ENCODE data around the gene FNBP1L. TPM values are rescaled to one million over a fixed set of nuclear protein-coding genes. Genes with fewer than 3 reads are reported as not detected.

FNBP1L gene
- total RNA-seq, 4 donors from 2014 or later = 68.7 to 86.0 (median 72.9) TPM

- Histone ChIP-seq H3K36me3 (no peaks in the 10 kb centered on the region), H3K9me3 (no peaks in the 10 kb centered on the region), H3K27ac (peak overlapping the region; percentile 31 to 50 (median 47)), H3K27me3 (no peaks in the 10 kb centered on the region), H3K4me3 (replicated peaks in 1 of 3) (no peak overlapping the region), H3K4me1 (peaks cover 16 to 19% of the 10 kb centered on the region in 2 donors)
- 81 to 86% methylated on average over 3 of the region's 3 CpGs for WGBS, 2 donors
- TF ChIP-seq CTCF (IDR thresholded peaks at IDR 0.05) (no peak), POLR2A (IDR thresholded peaks at IDR 0.05) (no peak)
- intact Hi-C loops (cut with DNase I) = no loop called here
- no peak for DNase-seq
These were observed 32.6 kb upstream of the FNBP1L start for GRCh38 chr1:93415296-93415695.

GRCh38 chr1:93416183-93416582, 31.7 kb upstream of the FNBP1L start:
- 91 to 96% methylated on average over 2 of the region's 2 CpGs for WGBS, 2 donors
- Histone ChIP-seq H3K27me3 (no peaks in the 10 kb centered on the region), H3K9me3 (no peaks in the 10 kb centered on the region), H3K4me3 (replicated peaks in 1 of 3) (no peak overlapping the region), H3K27ac (peak overlapping the region in 1 of 3 donors; percentile 47), H3K4me1 (peaks cover 16 to 19% of the 10 kb centered on the region in 2 donors), H3K36me3 (no peaks in the 10 kb centered on the region)
- intact Hi-C loops (cut with DNase I) = no loop called here
- DNase-seq = no peak
- TF ChIP-seq CTCF (IDR thresholded peaks at IDR 0.05) (no peak), POLR2A (IDR thresholded peaks at IDR 0.05) (no peak)

- H3K4me3 ChIP-seq (replicated peaks in 1 of 3) = no peak overlapping the region
- H3K4me1 ChIP-seq = peaks cover 13 to 15% of the 10 kb centered on the region in 2 donors
- DNase-seq = no peak
- H3K9me3 ChIP-seq = no peaks in the 10 kb centered on the region
- no peak for TF ChIP-seq CTCF (IDR thresholded peaks at IDR 0.05)
- no peak for TF ChIP-seq POLR2A (IDR thresholded peaks at IDR 0.05)
- 86 to 91% methylated on average over 2 of the region's 2 CpGs for WGBS, 2 donors
- H3K27ac ChIP-seq = no peak overlapping the region
- no peaks in the 10 kb centered on the region for H3K36me3 ChIP-seq
- no peaks in the 10 kb centered on the region for H3K27me3 ChIP-seq
- intact Hi-C loops (cut with DNase I) = no loop called here
These were observed 28.6 kb upstream of the FNBP1L start for GRCh38 chr1:93419344-93419743.

- intact Hi-C loops (cut with DNase I) = no loop called here
- H3K27ac ChIP-seq = no peak overlapping the region
- no peaks in the 10 kb centered on the region for H3K9me3 ChIP-seq
- TF ChIP-seq CTCF (IDR thresholded peaks at IDR 0.05) (no peak), POLR2A (IDR thresholded peaks at IDR 0.05) (no peak)
- WGBS, 2 donors = 95 to 97% methylated on average over 2 of the region's 2 CpGs
- peaks cover 5 to 6% of the 10 kb centered on the region in 2 donors for H3K4me1 ChIP-seq
- H3K27me3 ChIP-seq = no peaks in the 10 kb centered on the region
- DNase-seq = no peak
- no peaks in the 10 kb centered on the region for H3K36me3 ChIP-seq
- H3K4me3 ChIP-seq (replicated peaks in 1 of 3) = no peak overlapping the region
These were observed 27.5 kb upstream of the FNBP1L start for GRCh38 chr1:93420400-93420799.

- 92% methylated on average over 1 to 2 of the region's 2 CpGs for WGBS, 2 donors
These were observed 21.7 kb upstream of the FNBP1L start for GRCh38 chr1:93426181-93426580.

More at GRCh38 chr1:93426181-93426580, 21.7 kb upstream of the FNBP1L start:
- Histone ChIP-seq H3K4me1 (no peaks in the 10 kb centered on the region), H3K9me3 (no peaks in the 10 kb centered on the region), H3K36me3 (no peaks in the 10 kb centered on the region), H3K27me3 (no peaks in the 10 kb centered on the region), H3K27ac (no peak overlapping the region), H3K4me3 (replicated peaks in 1 of 3) (no peak overlapping the region)
- DNase-seq = no peak
- intact Hi-C loops (cut with DNase I) = no loop called here
- TF ChIP-seq CTCF (IDR thresholded peaks at IDR 0.05) (no peak), POLR2A (IDR thresholded peaks at IDR 0.05) (no peak)
